HL-60 (cell line): ENCODE measurements around the gene CALCA.

Experiments used
- DNase-seq, 2 experiments: peaks; one replicate each; pipeline ENCODE4 v3.0.0-alpha.2; 2010 to 2020; ENCODE audit warnings: low read depth in 1 of 2, low spot score in 1 of 2
- H3K27ac ChIP-seq: fragments of 250-450 bp; sonication (Bioruptor Pico); replicated peaks from 2 replicates; pipeline ENCODE4 v1.5.1; 2020; ENCODE audit warnings: mild to moderate bottlenecking, moderate library complexity
- H3K27me3 ChIP-seq: fragments of 250-450 bp; sonication (Bioruptor Pico); 2 replicates; pipeline ENCODE4 v1.5.1; 2021; ENCODE audit warnings: mild to moderate bottlenecking, moderate library complexity; ENCODE audit not compliant: insufficient read depth, poor library complexity, severe bottlenecking
- H3K4me3 ChIP-seq: replicated peaks from 2 replicates; pipeline ENCODE4 v1.5.1; 2011; ENCODE audit warnings: mild to moderate bottlenecking, control low read depth, low read length; ENCODE audit not compliant: insufficient read depth
- CTCF ChIP-seq: IDR thresholded peaks from one replicate; pipeline ENCODE4 v1.5.1; 2011; ENCODE audit warnings: low read length, control low read depth, inconsistent platforms; ENCODE audit not compliant: insufficient read depth
- GABPA ChIP-seq: IDR thresholded peaks from 2 replicates; pipeline ENCODE4 v1.6.1; 2012; ENCODE audit warnings: low read depth
- POLR2AphosphoS5 ChIP-seq: IDR thresholded peaks from 2 replicates; pipeline ENCODE4 v1.6.1; 2012; ENCODE audit warnings: low read depth
- REST ChIP-seq: IDR thresholded peaks from 2 replicates; pipeline ENCODE4 v1.6.1; 2012; ENCODE audit warnings: low read depth; ENCODE audit not compliant: insufficient replicate concordance
- SPI1 ChIP-seq: IDR thresholded peaks from 2 replicates; pipeline ENCODE4 v1.6.1; 2012; ENCODE audit warnings: low read depth, mild to moderate bottlenecking, borderline replicate concordance

The CALCA gene

GRCh38 chr11:14942745-14943144 lies 29.4 kb downstream of the CALCA start:
- Histone ChIP-seq H3K27me3 (peaks cover 2% of the 10 kb centered on the region), H3K4me3 (no peak overlapping the region), H3K27ac (no peak overlapping the region)
- no peak for DNase-seq
- TF ChIP-seq CTCF: no peak
- TF ChIP-seq POLR2AphosphoS5: no peak
- TF ChIP-seq SPI1: no peak
- TF ChIP-seq GABPA: no peak
- no peak for TF ChIP-seq REST

GRCh38 chr11:14938936-14939335 lies 33.2 kb downstream of the CALCA start:
- Histone ChIP-seq H3K27me3 (no peaks in the 10 kb centered on the region), H3K27ac (no peak overlapping the region), H3K4me3 (no peak overlapping the region)
- DNase-seq: no peak
- no peak for TF ChIP-seq REST

GRCh38 chr11:14934641-14935351 lies 37.4 kb downstream of the CALCA start:
- Histone ChIP-seq H3K4me3 (no peak overlapping the region), H3K27me3 (no peaks in the 10 kb centered on the region), H3K27ac (no peak overlapping the region)
- TF ChIP-seq GABPA: no peak
- TF ChIP-seq SPI1: no peak
- no peak for TF ChIP-seq CTCF
- TF ChIP-seq REST: no peak
- DNase-seq: no peak
